ENCODE data around the gene TMEM176B. TPM values are rescaled to one million over a fixed set of nuclear protein-coding genes. Genes with fewer than 3 reads are reported as not detected.

The TMEM176B gene
- total RNA-seq, 2 donors from 2014 or later: 32.9 to 36.3 TPM

DNA sequence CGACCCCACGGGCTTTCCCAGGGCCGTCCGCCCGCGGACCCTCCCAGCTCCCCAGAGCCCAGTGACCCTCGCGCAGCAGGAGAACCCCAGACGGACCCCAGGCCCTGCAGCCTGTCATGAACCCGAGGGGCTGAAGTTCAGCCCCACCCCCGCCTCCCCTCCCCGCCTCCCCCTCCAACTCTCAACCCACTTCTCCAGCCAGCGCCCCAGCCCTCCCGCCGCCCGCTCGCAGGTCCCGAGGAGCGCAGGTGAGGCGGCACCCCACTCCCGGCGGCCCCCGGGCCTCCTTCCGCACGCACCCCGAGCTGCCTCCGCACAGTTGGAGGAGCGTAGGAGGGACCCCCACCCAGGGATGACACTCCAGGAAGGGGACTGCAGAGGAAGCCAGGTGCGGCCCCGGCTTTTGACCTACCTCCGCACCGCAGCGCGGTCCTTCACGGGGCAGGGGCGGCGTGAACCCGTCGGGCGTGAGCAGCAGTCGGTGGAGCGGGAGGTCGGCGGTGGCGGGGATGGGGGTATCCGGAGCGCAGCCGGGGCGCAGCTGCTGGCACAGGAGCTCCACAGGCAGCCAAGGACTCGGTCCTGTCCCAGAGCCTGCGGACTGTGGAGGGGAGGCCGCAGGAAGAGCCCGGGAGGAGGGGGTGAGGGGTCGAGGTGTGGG, 547 bp upstream of the TMEM176B start, which contains the start of gene TMEM176A:
Gene TMEM176A, plus strand, starts transcription at position 189 of the 661 bp plus-strand sequence. CDS start 782 bp downstream, outside the sequence.
- Histone ChIP-seq H3K4me1 (peaks cover 13% of the 10 kb centered on the region), H3K9me3 (peaks cover 0 to 3% (median 0%) of the 10 kb centered on the region in 3 donors), H3K27me3 (peaks cover 0 to 9% of the 10 kb centered on the region in 2 donors), H3K4me3 (peak within 1 kb of the TSS; percentile 34 to 53), H3K27ac (peak within 1 kb of the TSS in 2 of 4 donors; percentile 31 to 44), H3K36me3 (replicated peaks in 1 of 2; ENCODE audit: insufficient read depth in 1 of 2, low read depth in 2 of 2) (no peaks in the 10 kb centered on the region)
- TF ChIP-seq POLR2A (IDR thresholded peaks at IDR 0.05): no peak
- TF ChIP-seq, protein P1, sequence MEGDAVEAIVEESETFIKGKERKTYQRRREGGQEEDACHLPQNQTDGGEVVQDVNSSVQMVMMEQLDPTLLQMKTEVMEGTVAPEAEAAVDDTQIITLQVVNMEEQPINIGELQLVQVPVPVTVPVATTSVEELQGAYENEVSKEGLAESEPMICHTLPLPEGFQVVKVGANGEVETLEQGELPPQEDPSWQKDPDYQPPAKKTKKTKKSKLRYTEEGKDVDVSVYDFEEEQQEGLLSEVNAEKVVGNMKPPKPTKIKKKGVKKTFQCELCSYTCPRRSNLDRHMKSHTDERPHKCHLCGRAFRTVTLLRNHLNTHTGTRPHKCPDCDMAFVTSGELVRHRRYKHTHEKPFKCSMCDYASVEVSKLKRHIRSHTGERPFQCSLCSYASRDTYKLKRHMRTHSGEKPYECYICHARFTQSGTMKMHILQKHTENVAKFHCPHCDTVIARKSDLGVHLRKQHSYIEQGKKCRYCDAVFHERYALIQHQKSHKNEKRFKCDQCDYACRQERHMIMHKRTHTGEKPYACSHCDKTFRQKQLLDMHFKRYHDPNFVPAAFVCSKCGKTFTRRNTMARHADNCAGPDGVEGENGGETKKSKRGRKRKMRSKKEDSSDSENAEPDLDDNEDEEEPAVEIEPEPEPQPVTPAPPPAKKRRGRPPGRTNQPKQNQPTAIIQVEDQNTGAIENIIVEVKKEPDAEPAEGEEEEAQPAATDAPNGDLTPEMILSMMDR (IDR thresholded peaks at IDR 0.05): no peak
- ATAC-seq: peak; percentile 47
- WGBS, 2 donors: 0 to 3% methylated on average over 1 to 45 of the region's 54 CpGs
- intact Hi-C loops (cut with DNase I): no loop called here
- peak in 3 of 4 donors; percentile 25 to 42 (median 33) for DNase-seq

GRCh38 chr7:150799156-150799555, 1.0 kb downstream of the TMEM176B start:
- no peak overlapping the region for H3K4me3 ChIP-seq
- no peak for ATAC-seq

GRCh38 chr7:150797661-150798060, 2.5 kb downstream of the TMEM176B start:
- WGBS, 2 donors: 59 to 70% methylated on average over 4 of the region's 4 CpGs
- no peaks in the 10 kb centered on the region for H3K9me3 ChIP-seq
- H3K27ac ChIP-seq: no peak overlapping the region
- H3K36me3 ChIP-seq (replicated peaks in 1 of 2; ENCODE audit: insufficient read depth in 1 of 2, low read depth in 2 of 2): no peaks in the 10 kb centered on the region
- H3K4me3 ChIP-seq: no peak overlapping the region
- peaks cover 13% of the 10 kb centered on the region for H3K4me1 ChIP-seq
- DNase-seq (no peak), ATAC-seq (no peak)
- peaks cover 0 to 9% of the 10 kb centered on the region in 2 donors for H3K27me3 ChIP-seq
- intact Hi-C loops (cut with DNase I): no loop called here
- TF ChIP-seq, protein P1 (IDR thresholded peaks at IDR 0.05): no peak
- no peak for TF ChIP-seq POLR2A (IDR thresholded peaks at IDR 0.05)

More at GRCh38 chr7:150799156-150799555, 1.0 kb downstream of the TMEM176B start:
- Histone ChIP-seq H3K27me3 (peaks cover 0 to 9% of the 10 kb centered on the region in 2 donors), H3K9me3 (no peaks in the 10 kb centered on the region), H3K36me3 (replicated peaks in 1 of 2; ENCODE audit: insufficient read depth in 1 of 2, low read depth in 2 of 2) (no peaks in the 10 kb centered on the region), H3K4me1 (peaks cover 13% of the 10 kb centered on the region), H3K27ac (no peak overlapping the region)
- TF ChIP-seq POLR2A (IDR thresholded peaks at IDR 0.05): no peak
- TF ChIP-seq, protein P1 (IDR thresholded peaks at IDR 0.05): no peak
- DNase-seq: no peak
- intact Hi-C loops (cut with DNase I): no loop called here
- 80 to 92% methylated on average over 3 of the region's 3 CpGs for WGBS, 2 donors

DNA sequence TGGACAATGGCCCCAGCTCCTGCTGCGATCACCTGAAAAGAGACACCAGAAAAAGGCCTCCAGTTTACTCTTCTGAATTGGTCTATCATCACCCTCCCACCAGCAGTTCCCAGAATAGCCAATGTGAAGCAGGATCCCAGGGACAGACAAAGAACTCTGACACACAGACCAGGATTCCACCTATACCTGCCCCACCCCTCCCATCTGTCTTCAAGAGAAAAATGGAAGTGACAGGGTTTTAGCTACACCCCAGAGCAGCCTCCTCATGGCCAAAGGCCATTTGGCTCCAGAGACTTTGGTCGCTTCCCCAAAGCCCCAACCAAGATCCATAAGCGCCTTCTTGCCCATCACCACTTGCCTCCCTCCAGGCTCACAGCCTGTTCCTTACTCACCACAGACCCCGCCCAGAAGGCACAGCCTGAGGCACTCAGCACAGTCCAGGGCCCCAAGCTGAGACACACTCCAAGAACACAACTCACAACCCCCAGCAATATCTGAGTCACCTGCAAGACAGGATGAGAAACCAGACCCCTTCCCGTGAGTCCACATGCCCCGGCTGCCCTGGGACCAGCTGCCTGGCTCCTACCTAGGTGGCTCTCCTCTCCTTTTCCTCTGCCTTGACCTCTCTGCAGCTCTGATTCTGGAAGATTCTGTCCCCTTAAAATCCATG, 6.5 kb downstream of the TMEM176B start:
- no peak for ATAC-seq
- Histone ChIP-seq H3K9me3 (no peaks in the 10 kb centered on the region), H3K36me3 (replicated peaks in 1 of 2; ENCODE audit: insufficient read depth in 1 of 2, low read depth in 2 of 2) (no peaks in the 10 kb centered on the region), H3K4me1 (no peaks in the 10 kb centered on the region), H3K27ac (no peak overlapping the region), H3K4me3 (no peak overlapping the region), H3K27me3 (no peaks in the 10 kb centered on the region)
- intact Hi-C loops (cut with DNase I): no loop called here
- DNase-seq: no peak
- TF ChIP-seq, protein P1 (IDR thresholded peaks at IDR 0.05): no peak
- TF ChIP-seq POLR2A (IDR thresholded peaks at IDR 0.05): no peak
- WGBS, 2 donors: 82 to 94% methylated on average over 6 of the region's 6 CpGs
